DOHH2 (cell line): ENCODE results near the gene LACTBL1.

Experiments
- CTCF ChIP-seq: fragments of 200-600 bp; sonication (generic); IDR thresholded peaks from one replicate; pipeline ENCODE4 v1.5.1; 2014; ENCODE audit warnings: antibody characterized with exemption, mild to moderate bottlenecking, low read depth, low read length; ENCODE audit not compliant: poor library complexity, severe bottlenecking
- EZH2phosphoT487 ChIP-seq: fragments of 200-600 bp; sonication (generic); IDR thresholded peaks from 2 replicates; pipeline ENCODE4 v1.6.1; 2017; ENCODE audit warnings: borderline replicate concordance, mild to moderate bottlenecking, antibody characterized with exemption, low read length, moderate library complexity, mixed read lengths

DNA sequence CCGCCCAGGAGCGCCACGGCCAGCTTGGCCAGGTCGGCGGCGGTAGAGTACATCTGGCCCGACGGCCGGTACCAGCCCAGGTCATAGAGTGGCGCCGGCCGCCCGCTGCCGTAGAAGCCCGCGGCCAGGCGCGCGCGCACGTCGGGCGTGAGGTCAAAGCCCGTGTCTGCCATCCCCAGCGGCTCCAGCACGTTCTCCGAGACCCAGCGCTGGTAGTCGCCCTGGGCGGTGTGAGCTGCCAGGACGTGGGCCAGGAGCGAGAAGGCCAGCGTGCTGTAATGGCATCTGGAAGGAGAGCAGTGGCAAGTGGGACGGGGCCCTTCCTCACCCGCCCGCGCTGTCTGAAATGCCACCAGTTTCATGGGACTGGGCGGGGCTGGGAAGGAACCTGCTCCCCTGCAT is 18.9 kb downstream of the LACTBL1 start:
- TF ChIP-seq CTCF: no peak
- TF ChIP-seq EZH2phosphoT487: no peak
